Common myeloid progenitor, CD34-positive (primary cell): ENCODE data around the gene NTPCR. TPM values are rescaled to one million over a fixed set of nuclear protein-coding genes. Genes with fewer than 3 reads are reported as not detected.

Experiments
- CTCF ChIA-PET: fragments of 350-600 bp; sonication (Branson Sonifier 250); formaldehyde crosslinking; loops from one replicate; lab custom pipeline; 2021; ENCODE audit warnings: antibody characterized with exemption; lab: Charles Lee
- POLR2A ChIA-PET: fragments of 350-600 bp; sonication (Branson Sonifier 250); formaldehyde crosslinking; loops from one replicate; lab custom pipeline; 2021; ENCODE audit warnings: antibody characterized with exemption; lab: Charles Lee
- DNase-seq, 3 donors: peaks; one replicate each; pipeline versions ENCODE4 v3.0.0 to v3.0.0-alpha.2; 2013
- H3K27ac ChIP-seq, 2 experiments: 1 replicate in 1 of 2; 2 replicates in 1 of 2; pipeline ENCODE4 v1.7.0; 2013; ENCODE audit warnings: inconsistent platforms in 2 of 2, low read length in 2 of 2, mild to moderate bottlenecking in 2 of 2, low read depth in 1 of 2, moderate library complexity in 1 of 2; ENCODE audit not compliant: severe bottlenecking in 2 of 2, insufficient read depth in 1 of 2, poor library complexity in 1 of 2
- H3K27me3 ChIP-seq, 5 experiments: replicated peaks in 2 of 5; 1 replicate in 3 of 5; 2 replicates in 2 of 5; pipeline versions ENCODE4 v1.6.1 to v1.7.0; 2013; ENCODE audit warnings: low read length in 4 of 5, mild to moderate bottlenecking in 2 of 5, moderate library complexity in 2 of 5, inconsistent platforms in 1 of 5; ENCODE audit not compliant: insufficient read depth in 5 of 5, control insufficient read depth in 4 of 5
- H3K36me3 ChIP-seq, 4 experiments: 1 replicate in 2 of 4; 2 replicates in 2 of 4; pipeline versions ENCODE4 v1.6.1 to v1.7.0; 2013; ENCODE audit warnings: low read length in 3 of 4, control low read depth in 1 of 4, mild to moderate bottlenecking in 1 of 4; ENCODE audit not compliant: control insufficient read depth in 4 of 4, insufficient read depth in 4 of 4
- H3K4me1 ChIP-seq, 4 experiments: 1 replicate in 3 of 4; 2 replicates in 1 of 4; pipeline versions ENCODE4 v1.6.1 to v1.7.1; 2013; ENCODE audit warnings: low read length in 3 of 4, mild to moderate bottlenecking in 3 of 4, control low read depth in 1 of 4, inconsistent platforms in 1 of 4, moderate library complexity in 1 of 4; ENCODE audit not compliant: control insufficient read depth in 4 of 4, insufficient read depth in 4 of 4; ENCODE audit errors: control extremely low read depth in 1 of 4
- H3K4me3 ChIP-seq, 7 experiments: 1 replicate in 4 of 7; 2 replicates in 3 of 7; pipeline versions ENCODE4 v1.5.1 to v1.7.0; 2013; ENCODE audit warnings: mild to moderate bottlenecking in 7 of 7, low read length in 6 of 7, moderate library complexity in 6 of 7, inconsistent platforms in 2 of 7, low read depth in 2 of 7, control low read depth in 1 of 7; ENCODE audit not compliant: insufficient read depth in 4 of 7, control insufficient read depth in 1 of 7; ENCODE audit errors: extremely low read depth in 1 of 7
- H3K9me3 ChIP-seq, 5 experiments: 1 replicate in 4 of 5; 2 replicates in 1 of 5; pipeline versions ENCODE4 v1.6.1 to v1.7.1; 2013; ENCODE audit warnings: low read length in 4 of 5, mild to moderate bottlenecking in 2 of 5, inconsistent platforms in 1 of 5, low read depth in 1 of 5, moderate library complexity in 1 of 5; ENCODE audit not compliant: control insufficient read depth in 4 of 5, insufficient read depth in 2 of 5; ENCODE audit errors: control extremely low read depth in 1 of 5
- WGBS: methylation state at CpG from one replicate; pipeline ENCODE4 v1.1.5; 2013; ENCODE audit not compliant: insufficient coverage; 5-methylcytosine and 5-hydroxymethylcytosine counted together
- polyA plus RNA-seq: library from polyadenylated mRNA; unstranded; fragments of 120-200 nt; gene quantifications from one replicate; pipeline ENCODE4 v1.2.1, GENCODE V29; 2013

NTPCR gene
- 36.5 TPM for polyA plus RNA-seq

- peak within 1 kb of the TSS; percentile 42 to 90 (median 81) for H3K4me3 ChIP-seq
- peaks cover 0 to under 1% (median under 1%) of the 10 kb centered on the region in 4 experiments for H3K36me3 ChIP-seq
- POLR2A ChIA-PET = no interaction called here
- WGBS = 0% methylated on average over 48 of the region's 56 CpGs
- peaks cover 7 to 22% (median 10%) of the 10 kb centered on the region in 4 experiments for H3K4me1 ChIP-seq
- peaks cover 0 to 5% (median 0%) of the 10 kb centered on the region in 5 experiments for H3K27me3 ChIP-seq
- CTCF ChIA-PET = interaction anchor here (1.1 kb wide), 1 partner anchor 18 kb away, joined by 3 read pairs; no protein-coding TSS in a partner anchor
- H3K27ac ChIP-seq = peak within 1 kb of the TSS; percentile 47 to 84
- no peaks in the 10 kb centered on the region for H3K9me3 ChIP-seq
- DNase-seq = peak; percentile 87 to 92 (median 88)
Observed at GRCh38 chr1:232950197-232951176, at the start of gene NTPCR. Gene NTPCR, plus strand, starts transcription at chr1:232950611. Its CDS starts 100 bp downstream, at chr1:232950711.

GRCh38 chr1:232900818-232901217, 49.6 kb upstream of the NTPCR start:
- POLR2A ChIA-PET = no interaction called here
- Histone ChIP-seq H3K27ac (no peak overlapping the region), H3K27me3 (no peaks in the 10 kb centered on the region), H3K4me3 (no peak overlapping the region), H3K9me3 (no peaks in the 10 kb centered on the region), H3K4me1 (peaks cover 0 to 19% (median 6%) of the 10 kb centered on the region in 4 experiments), H3K36me3 (no peaks in the 10 kb centered on the region)
- no peak for DNase-seq
- CTCF ChIA-PET = interaction anchor here (0.9 kb wide), 1 partner anchor 9 kb away, joined by 3 read pairs; no protein-coding TSS in a partner anchor
- WGBS = 93% methylated on average over 8 of the region's 10 CpGs

GRCh38 chr1:232901255-232901654, 49.2 kb upstream of the NTPCR start:
- ChIA-PET POLR2A (no interaction called here), CTCF (interaction anchor here (0.9 kb wide), 1 partner anchor 9 kb away, joined by 3 read pairs; no protein-coding TSS in a partner anchor)
- Histone ChIP-seq H3K27me3 (no peaks in the 10 kb centered on the region), H3K9me3 (no peaks in the 10 kb centered on the region), H3K36me3 (no peaks in the 10 kb centered on the region), H3K4me3 (no peak overlapping the region), H3K27ac (no peak overlapping the region), H3K4me1 (peaks cover 0 to 21% (median 7%) of the 10 kb centered on the region in 4 experiments)
- WGBS = 90% methylated on average over 3 of the region's 4 CpGs
- no peak for DNase-seq

- no peak for DNase-seq
- Histone ChIP-seq H3K4me1 (peaks cover 0 to 21% (median 7%) of the 10 kb centered on the region in 4 experiments), H3K27ac (no peak overlapping the region), H3K9me3 (no peaks in the 10 kb centered on the region), H3K27me3 (no peaks in the 10 kb centered on the region), H3K4me3 (no peak overlapping the region), H3K36me3 (no peaks in the 10 kb centered on the region)
- POLR2A ChIA-PET = no interaction called here
- CTCF ChIA-PET = interaction anchor here (1.0 to 1.6 kb wide), 2 partner anchors 11 to 50 kb away, joined by 3 read pairs; no protein-coding TSS in a partner anchor
- 87% methylated on average over 2 of the region's 4 CpGs for WGBS
Observed at GRCh38 chr1:232902774-232903350, 47.5 kb upstream of the NTPCR start.

GRCh38 chr1:232904131-232904530, 46.3 kb upstream of the NTPCR start:
- Histone ChIP-seq H3K27ac (no peak overlapping the region), H3K9me3 (no peaks in the 10 kb centered on the region), H3K4me1 (peaks cover 0 to 25% (median 7%) of the 10 kb centered on the region in 4 experiments), H3K36me3 (no peaks in the 10 kb centered on the region), H3K27me3 (no peaks in the 10 kb centered on the region), H3K4me3 (no peak overlapping the region)
- ChIA-PET CTCF (interaction anchor here (1.6 kb wide), 1 partner anchor 12 kb away, joined by 3 read pairs; no protein-coding TSS in a partner anchor), POLR2A (no interaction called here)
- 81% methylated on average over 4 of the region's 4 CpGs for WGBS
- DNase-seq = no peak

GRCh38 chr1:232904566-232904965, 45.8 kb upstream of the NTPCR start:
- ChIA-PET POLR2A (no interaction called here), CTCF (interaction anchor here (1.6 kb wide), 1 partner anchor 13 kb away, joined by 3 read pairs; no protein-coding TSS in a partner anchor)
- Histone ChIP-seq H3K4me1 (peaks cover 0 to 30% (median 9%) of the 10 kb centered on the region in 4 experiments), H3K27me3 (no peaks in the 10 kb centered on the region), H3K36me3 (no peaks in the 10 kb centered on the region), H3K4me3 (no peak overlapping the region), H3K27ac (no peak overlapping the region), H3K9me3 (no peaks in the 10 kb centered on the region)
- WGBS = no CpG with 5 or more reads among the region's 1 CpG
- peak; percentile 33 to 86 (median 84) for DNase-seq
